NCI-H510A (cell line): ENCODE data around the gene BTG3.

Experiments used
- DNase-seq: peaks from one replicate; lab custom pipeline; 2025; lab: John Stamatoyannopoulos, UW

The BTG3 gene

GRCh38 chr21:17585875-17586450, 26.7 kb downstream of the BTG3 start:
- DNase-seq: no peak

GRCh38 chr21:17583898-17584297, 28.8 kb downstream of the BTG3 start:
- no peak for DNase-seq

GRCh38 chr21:17580319-17580718, 32.4 kb downstream of the BTG3 start:
- DNase-seq: no peak

GRCh38 chr21:17578876-17579275, 33.8 kb downstream of the BTG3 start:
- DNase-seq: no peak

GRCh38 chr21:17578162-17578561, 34.5 kb downstream of the BTG3 start:
- no peak for DNase-seq

GRCh38 chr21:17577701-17578100, 35.0 kb downstream of the BTG3 start:
- no peak for DNase-seq

- no peak for DNase-seq
These were observed 36.4 kb downstream of the BTG3 start for GRCh38 chr21:17576080-17576835.

GRCh38 chr21:17575076-17575475, 37.6 kb downstream of the BTG3 start:
- no peak for DNase-seq

GRCh38 chr21:17572431-17572830, 40.3 kb downstream of the BTG3 start:
- no peak for DNase-seq

- no peak for DNase-seq
These were observed 41.9 kb downstream of the BTG3 start for GRCh38 chr21:17570786-17571185.

- DNase-seq: no peak
These were observed 52.2 kb downstream of the BTG3 start for GRCh38 chr21:17560377-17561025.

GRCh38 chr21:17554679-17555465, 57.8 kb downstream of the BTG3 start:
- DNase-seq: no peak

GRCh38 chr21:17554120-17554519, 58.6 kb downstream of the BTG3 start:
- no peak for DNase-seq

- DNase-seq: no peak
These were observed 60.3 kb downstream of the BTG3 start for GRCh38 chr21:17552410-17552809.

GRCh38 chr21:17550671-17551308, 61.9 kb downstream of the BTG3 start:
- DNase-seq: no peak

- no peak for DNase-seq
These were observed 64.4 kb downstream of the BTG3 start for GRCh38 chr21:17548262-17548661.

- DNase-seq: no peak
These were observed 67.7 kb downstream of the BTG3 start for GRCh38 chr21:17545007-17545406.
